Measurements from ENCODE around the gene LRRC49.

The LRRC49 gene

DNA sequence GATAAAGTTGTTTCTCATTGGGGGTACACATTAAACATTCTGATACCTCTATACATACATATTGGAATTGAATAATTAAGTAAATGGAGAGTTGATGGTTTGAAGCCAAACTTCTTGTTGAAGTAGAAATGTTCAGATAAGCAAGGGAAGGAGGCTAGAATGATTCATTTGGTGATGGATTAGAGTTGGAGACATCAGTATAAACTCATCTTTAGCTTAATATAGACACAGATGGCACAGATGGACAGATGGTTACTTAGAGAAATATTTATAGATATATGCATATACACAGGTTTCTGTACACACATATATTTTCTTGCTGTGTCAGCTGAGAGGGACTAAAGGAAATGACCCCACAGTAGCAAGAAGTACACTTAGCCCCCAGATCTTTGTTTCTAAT, 69.5 kb downstream of the LRRC49 start:
- TF ChIP-seq, protein P1, sequence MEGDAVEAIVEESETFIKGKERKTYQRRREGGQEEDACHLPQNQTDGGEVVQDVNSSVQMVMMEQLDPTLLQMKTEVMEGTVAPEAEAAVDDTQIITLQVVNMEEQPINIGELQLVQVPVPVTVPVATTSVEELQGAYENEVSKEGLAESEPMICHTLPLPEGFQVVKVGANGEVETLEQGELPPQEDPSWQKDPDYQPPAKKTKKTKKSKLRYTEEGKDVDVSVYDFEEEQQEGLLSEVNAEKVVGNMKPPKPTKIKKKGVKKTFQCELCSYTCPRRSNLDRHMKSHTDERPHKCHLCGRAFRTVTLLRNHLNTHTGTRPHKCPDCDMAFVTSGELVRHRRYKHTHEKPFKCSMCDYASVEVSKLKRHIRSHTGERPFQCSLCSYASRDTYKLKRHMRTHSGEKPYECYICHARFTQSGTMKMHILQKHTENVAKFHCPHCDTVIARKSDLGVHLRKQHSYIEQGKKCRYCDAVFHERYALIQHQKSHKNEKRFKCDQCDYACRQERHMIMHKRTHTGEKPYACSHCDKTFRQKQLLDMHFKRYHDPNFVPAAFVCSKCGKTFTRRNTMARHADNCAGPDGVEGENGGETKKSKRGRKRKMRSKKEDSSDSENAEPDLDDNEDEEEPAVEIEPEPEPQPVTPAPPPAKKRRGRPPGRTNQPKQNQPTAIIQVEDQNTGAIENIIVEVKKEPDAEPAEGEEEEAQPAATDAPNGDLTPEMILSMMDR (IDR thresholded peaks at IDR 0.05; ENCODE audit: extremely low read depth, insufficient read depth, missing control alignments), result no peak
- in situ Hi-C loops (cut with MboI; ENCODE audit: low pct_unique_long_range_greater_than_20kb, low sequenced_read_pairs, unreplicated experiment), result no loop called here
- no peak for DNase-seq (ENCODE audit: low spot score)

DNA sequence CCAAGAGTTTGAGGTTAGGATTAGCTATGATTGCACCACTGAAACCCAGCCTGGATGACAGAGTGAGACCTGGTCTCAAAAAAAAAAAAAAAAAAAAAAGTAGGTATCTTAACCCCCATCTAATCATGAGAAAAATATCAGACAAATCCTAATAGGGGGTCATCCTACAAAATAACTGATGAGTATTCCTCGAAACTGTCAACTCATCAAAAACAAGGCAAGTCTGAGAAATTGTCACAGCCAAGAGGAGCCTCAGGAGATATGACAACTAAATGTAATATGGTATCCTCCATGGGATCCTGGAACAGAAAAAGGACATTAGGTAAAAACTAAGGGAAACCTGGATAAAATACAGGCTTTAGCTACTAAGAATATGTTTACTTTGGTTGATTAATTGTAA, 70.6 kb downstream of the LRRC49 start:
- in situ Hi-C loops (cut with MboI; ENCODE audit: low pct_unique_long_range_greater_than_20kb, low sequenced_read_pairs, unreplicated experiment), result no loop called here
- TF ChIP-seq, protein P1 (IDR thresholded peaks at IDR 0.05; ENCODE audit: extremely low read depth, insufficient read depth, missing control alignments), result no peak
- DNase-seq (ENCODE audit: low spot score), result no peak

- TF ChIP-seq, protein P1 (IDR thresholded peaks at IDR 0.05; ENCODE audit: extremely low read depth, insufficient read depth, missing control alignments), result no peak
- DNase-seq (ENCODE audit: low spot score), result no peak
- in situ Hi-C loops (cut with MboI; ENCODE audit: low pct_unique_long_range_greater_than_20kb, low sequenced_read_pairs, unreplicated experiment), result no loop called here
These were observed 71.4 kb downstream of the LRRC49 start for GRCh38 chr15:70964058-70964457.

GRCh38 chr15:70964686-70965085, 72.1 kb downstream of the LRRC49 start:
- TF ChIP-seq, protein P1 (IDR thresholded peaks at IDR 0.05; ENCODE audit: extremely low read depth, insufficient read depth, missing control alignments), result no peak
- no peak for DNase-seq (ENCODE audit: low spot score)
- in situ Hi-C loops (cut with MboI; ENCODE audit: low pct_unique_long_range_greater_than_20kb, low sequenced_read_pairs, unreplicated experiment), result no loop called here

DNA sequence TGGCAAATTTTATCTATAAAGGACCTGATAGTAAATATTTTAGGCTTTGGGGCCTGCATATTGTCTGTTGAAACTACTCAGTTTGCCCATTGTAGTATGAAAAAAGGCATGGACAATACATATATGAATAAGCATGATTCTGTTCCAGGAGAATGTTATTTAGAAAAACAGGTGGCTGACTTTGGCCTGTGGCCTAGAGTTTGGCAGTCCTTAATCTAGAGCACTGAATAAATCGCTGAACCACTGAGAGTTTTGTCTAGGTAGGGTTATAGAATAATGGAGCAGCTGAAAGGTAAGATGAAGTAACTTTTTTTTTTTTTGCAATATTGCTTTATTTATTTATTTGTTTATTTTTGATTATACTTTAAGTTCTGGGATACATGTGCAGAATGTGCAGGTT, 75.0 kb downstream of the LRRC49 start:
- DNase-seq (ENCODE audit: low spot score), result no peak
- in situ Hi-C loops (cut with MboI; ENCODE audit: low pct_unique_long_range_greater_than_20kb, low sequenced_read_pairs, unreplicated experiment), result no loop called here
- TF ChIP-seq, protein P1 (IDR thresholded peaks at IDR 0.05; ENCODE audit: extremely low read depth, insufficient read depth, missing control alignments), result no peak

- in situ Hi-C loops (cut with MboI; ENCODE audit: low pct_unique_long_range_greater_than_20kb, low sequenced_read_pairs, unreplicated experiment), result no loop called here
- TF ChIP-seq, protein P1 (IDR thresholded peaks at IDR 0.05; ENCODE audit: extremely low read depth, insufficient read depth, missing control alignments), result peak; percentile 28
- no peak for DNase-seq (ENCODE audit: low spot score)
These were observed 81.6 kb downstream of the LRRC49 start for GRCh38 chr15:70974004-70974832.
